Panc1 (cell line): ENCODE measurements around the gene WASF2. TPM values are rescaled to one million over a fixed set of nuclear protein-coding genes. Genes with fewer than 3 reads are reported as not detected.

Source experiments
- ATAC-seq: fragments of 200-7000 bp; cut with Tn5 transposase; 2 replicates; pipeline ENCODE4 v1.9.1; 2020; ENCODE audit warnings: mild to moderate bottlenecking, moderate library complexity
- BruUV-seq: library from RNA; stranded (reverse); fragments of 400-500 nt; replicated peaks from 2 replicates; lab custom pipeline; 2021; lab: Mats Ljungman, UMichigan
- CTCF ChIA-PET: fragments of 300-600 bp; sonication (Branson Sonifier 250); formaldehyde crosslinking; loops from one replicate; lab custom pipeline; 2022; ENCODE audit warnings: antibody characterized with exemption; lab: Charles Lee
- POLR2A ChIA-PET: fragments of 300-600 bp; sonication (Branson Sonifier 250); formaldehyde crosslinking; loops from one replicate; lab custom pipeline; 2022; ENCODE audit warnings: antibody characterized with exemption; lab: Charles Lee
- DNase-seq: peaks from one replicate; pipeline ENCODE4 v3.0.0-alpha.2; 2010; ENCODE audit warnings: low read depth, low spot score
- H3K27ac ChIP-seq: 2 replicates; pipeline ENCODE4 v1.5.1; 2011; ENCODE audit warnings: mild to moderate bottlenecking, low read length, inconsistent platforms
- H3K27me3 ChIP-seq: fragments of 200-500 bp; sonication (Bioruptor generic); 2 replicates; pipeline ENCODE4 v1.6.0; 2014; ENCODE audit warnings: low read length, inconsistent platforms; ENCODE audit not compliant: control insufficient read depth, insufficient read depth
- H3K36me3 ChIP-seq: fragments of 200-500 bp; sonication (Bioruptor generic); 2 replicates; pipeline ENCODE4 v1.5.1; 2014; ENCODE audit warnings: inconsistent platforms, mild to moderate bottlenecking, low read length, moderate library complexity; ENCODE audit not compliant: control insufficient read depth, insufficient read depth
- H3K4me1 ChIP-seq: 2 replicates; pipeline ENCODE4 v1.5.1; 2011; ENCODE audit warnings: inconsistent platforms, mild to moderate bottlenecking, low read length, moderate library complexity; ENCODE audit not compliant: control insufficient read depth, insufficient read depth
- H3K4me3 ChIP-seq, 2 experiments: 2 replicates each; pipeline ENCODE4 v1.5.1; 2011 to 2012; ENCODE audit warnings: low read depth in 2 of 2, low read length in 2 of 2, mild to moderate bottlenecking in 2 of 2, inconsistent platforms in 1 of 2, moderate library complexity in 1 of 2
- H3K9me3 ChIP-seq: fragments of 200-500 bp; sonication (Bioruptor generic); 2 replicates; pipeline ENCODE4 v1.5.1; 2014; ENCODE audit warnings: low read depth, mild to moderate bottlenecking, inconsistent platforms, low read length, moderate library complexity; ENCODE audit not compliant: control insufficient read depth, insufficient read depth
- CTCF ChIP-seq: fragments of 450-650 bp; IDR thresholded peaks from 2 replicates; pipeline ENCODE4 v1.5.1; 2017; ENCODE audit warnings: mild to moderate bottlenecking
- POLR2AphosphoS5 ChIP-seq: IDR thresholded peaks from 2 replicates; pipeline ENCODE4 v1.6.1; 2012; ENCODE audit warnings: mild to moderate bottlenecking, low read depth, low read length, moderate library complexity
- REST ChIP-seq, 2 experiments: IDR thresholded peaks; 2 replicates each; pipeline ENCODE4 v1.6.1; 2011 to 2012; ENCODE audit warnings: low read depth in 2 of 2, control low read depth in 1 of 2, low read length in 1 of 2, mild to moderate bottlenecking in 1 of 2, moderate library complexity in 1 of 2; ENCODE audit not compliant: insufficient read depth in 1 of 2
- SIN3A ChIP-seq: IDR thresholded peaks from 2 replicates; pipeline ENCODE4 v1.6.1; 2012; ENCODE audit warnings: low read depth, mild to moderate bottlenecking, low read length, moderate library complexity, borderline replicate concordance; ENCODE audit not compliant: insufficient read depth
- TCF7L2 ChIP-seq: IDR thresholded peaks from 2 replicates; pipeline ENCODE4 v1.6.1; 2011; ENCODE audit warnings: mild to moderate bottlenecking, low read depth, low read length, inconsistent platforms
- in situ Hi-C: cut with HindIII; loops from 2 replicates; pipeline ENCODE4 v1.10.0; 2016; ENCODE audit warnings: low sequenced_read_pairs, low pct_unique_long_range_greater_than_20kb
- intact Hi-C: fragments of 100-400 bp; cut with micrococcal nuclease; formaldehyde crosslinking; loops from one replicate; pipeline ENCODE4 v1.10.0; 2022; ENCODE audit not compliant: unreplicated experiment
- total RNA-seq: library from RNA; stranded (reverse); gene quantifications from one replicate; pipeline ENCODE4 v1.2.1, GENCODE V29; 2021; ENCODE audit not compliant: unreplicated experiment

Gene WASF2
- total RNA-seq, 1 experiment from 2014 or later, result 121 TPM

- no peaks in the 10 kb centered on the region for H3K4me1 ChIP-seq
- no peaks in the 10 kb centered on the region for H3K27me3 ChIP-seq
- in situ Hi-C loops (no loop called here), intact Hi-C loops (no loop called here)
- H3K27ac ChIP-seq, result no peak overlapping the region
- no peaks in the 10 kb centered on the region for H3K9me3 ChIP-seq
- ATAC-seq (no peak), DNase-seq (no peak)
- CTCF ChIA-PET, result interaction anchor here (1.6 to 2.2 kb wide), 2 partner anchors 7 to 38 kb away, joined by 4 to 11 read pairs; partner anchors contain the start of gene MAP3K6
- H3K4me3 ChIP-seq, result no peak overlapping the region
- no peak for TF ChIP-seq TCF7L2
- no peak for TF ChIP-seq CTCF
- no peak for TF ChIP-seq REST (IDR thresholded peaks at IDR 0.05; ENCODE audit: insufficient read depth in 1 of 2, low read depth in 2 of 2, low read length in 1 of 2)
- no peak for TF ChIP-seq POLR2AphosphoS5
- no peak for TF ChIP-seq SIN3A
- no TSS peak for BruUV-seq
- POLR2A ChIA-PET, result no interaction called here
- no peaks in the 10 kb centered on the region; the same call in 1 of the 2 replicates for H3K36me3 ChIP-seq
These were observed 131.0 kb downstream of the WASF2 start for GRCh38 chr1:27358928-27359313.

- in situ Hi-C loops (no loop called here), intact Hi-C loops (no loop called here)
- DNase-seq (no peak), ATAC-seq (peak; percentile 6; the same call in 1 of the 2 replicates)
- POLR2A ChIA-PET, result no interaction called here
- TF ChIP-seq CTCF (no peak), TCF7L2 (no peak), REST (IDR thresholded peaks at IDR 0.05; ENCODE audit: insufficient read depth in 1 of 2, low read depth in 2 of 2, low read length in 1 of 2) (no peak), SIN3A (no peak), POLR2AphosphoS5 (no peak)
- no peak overlapping the region for H3K27ac ChIP-seq
- no peak overlapping the region for H3K4me3 ChIP-seq
- no peaks in the 10 kb centered on the region; the same call in 1 of the 2 replicates for H3K36me3 ChIP-seq
- BruUV-seq, result no TSS peak
- H3K27me3 ChIP-seq, result no peaks in the 10 kb centered on the region
- CTCF ChIA-PET, result interaction anchor here (0.5 to 2.2 kb wide), 6 partner anchors 8 to 194 kb away, joined by 3 to 11 read pairs (median 5); partner anchors contain the start of gene MAP3K6
- no peaks in the 10 kb centered on the region for H3K4me1 ChIP-seq
- no peaks in the 10 kb centered on the region for H3K9me3 ChIP-seq
These were observed 131.7 kb downstream of the WASF2 start for GRCh38 chr1:27358038-27358927.
